ENCODE data around the gene TSPAN9.

Gene TSPAN9

DNA sequence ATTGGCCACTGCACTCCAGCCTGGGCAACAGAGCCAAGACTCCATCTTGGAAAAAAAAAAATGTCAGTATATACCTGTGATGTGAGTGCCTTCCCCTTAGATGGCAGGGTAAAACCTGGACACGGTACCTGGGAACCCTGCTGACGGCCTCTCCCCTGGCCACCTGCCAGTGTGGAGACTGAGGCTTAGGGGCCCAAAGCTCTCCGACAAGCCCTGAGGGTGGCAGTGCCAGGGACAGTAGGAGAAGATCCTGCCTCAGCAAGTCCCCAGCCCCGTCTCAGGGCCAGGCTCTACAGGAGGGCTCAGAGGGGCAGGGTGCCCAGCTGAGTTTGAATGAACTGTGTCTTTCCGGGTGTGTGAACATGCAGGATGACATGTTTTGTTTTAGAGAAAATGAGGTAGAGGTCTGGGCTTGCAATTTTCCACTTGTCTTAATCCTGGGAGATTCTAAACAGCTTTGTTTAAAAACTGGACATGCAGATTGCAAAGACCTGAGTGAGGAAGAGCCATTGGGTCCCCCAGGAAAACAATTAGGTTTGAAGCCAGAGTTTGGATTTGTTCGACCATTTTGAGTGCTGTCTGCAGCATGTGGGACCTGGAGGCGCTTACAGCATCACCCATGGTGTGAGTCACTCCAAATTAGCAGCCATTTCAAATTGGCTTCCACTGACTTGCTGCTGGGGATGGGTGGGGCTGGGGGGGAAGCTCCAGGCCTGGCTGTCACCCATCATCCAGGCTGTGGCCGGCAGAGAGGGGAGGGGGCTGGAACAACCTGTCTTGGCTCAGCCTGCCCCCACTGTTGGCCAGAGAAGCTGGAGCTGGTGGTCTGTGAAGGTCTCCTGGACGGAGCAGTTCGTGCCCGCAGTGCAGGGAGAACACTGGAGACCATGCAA, 10.8 kb downstream of the TSPAN9 start:
- Histone ChIP-seq H3K36me3 (ENCODE audit: insufficient read depth, low read length) (no peaks in the 10 kb centered on the region), H3K4me3 (ENCODE audit: low read length) (no peak overlapping the region), H2AFZ (ENCODE audit: low read depth, low read length) (no peak overlapping the region), H3K4me1 (ENCODE audit: insufficient read depth, low read length) (peaks cover 19% of the 10 kb centered on the region), H3K27me3 (ENCODE audit: insufficient read depth, low read length) (no peaks in the 10 kb centered on the region), H3K9me3 (ENCODE audit: low read length) (no peaks in the 10 kb centered on the region)

- Histone ChIP-seq H3K27me3 (ENCODE audit: insufficient read depth, low read length) (no peaks in the 10 kb centered on the region), H2AFZ (ENCODE audit: low read depth, low read length) (no peak overlapping the region), H3K9me3 (ENCODE audit: low read length) (no peaks in the 10 kb centered on the region), H3K4me1 (ENCODE audit: insufficient read depth, low read length) (peaks cover 19% of the 10 kb centered on the region), H3K36me3 (ENCODE audit: insufficient read depth, low read length) (no peaks in the 10 kb centered on the region), H3K4me3 (ENCODE audit: low read length) (no peak overlapping the region)
Observed at GRCh38 chr12:3089588-3089987, 12.4 kb downstream of the TSPAN9 start.

DNA sequence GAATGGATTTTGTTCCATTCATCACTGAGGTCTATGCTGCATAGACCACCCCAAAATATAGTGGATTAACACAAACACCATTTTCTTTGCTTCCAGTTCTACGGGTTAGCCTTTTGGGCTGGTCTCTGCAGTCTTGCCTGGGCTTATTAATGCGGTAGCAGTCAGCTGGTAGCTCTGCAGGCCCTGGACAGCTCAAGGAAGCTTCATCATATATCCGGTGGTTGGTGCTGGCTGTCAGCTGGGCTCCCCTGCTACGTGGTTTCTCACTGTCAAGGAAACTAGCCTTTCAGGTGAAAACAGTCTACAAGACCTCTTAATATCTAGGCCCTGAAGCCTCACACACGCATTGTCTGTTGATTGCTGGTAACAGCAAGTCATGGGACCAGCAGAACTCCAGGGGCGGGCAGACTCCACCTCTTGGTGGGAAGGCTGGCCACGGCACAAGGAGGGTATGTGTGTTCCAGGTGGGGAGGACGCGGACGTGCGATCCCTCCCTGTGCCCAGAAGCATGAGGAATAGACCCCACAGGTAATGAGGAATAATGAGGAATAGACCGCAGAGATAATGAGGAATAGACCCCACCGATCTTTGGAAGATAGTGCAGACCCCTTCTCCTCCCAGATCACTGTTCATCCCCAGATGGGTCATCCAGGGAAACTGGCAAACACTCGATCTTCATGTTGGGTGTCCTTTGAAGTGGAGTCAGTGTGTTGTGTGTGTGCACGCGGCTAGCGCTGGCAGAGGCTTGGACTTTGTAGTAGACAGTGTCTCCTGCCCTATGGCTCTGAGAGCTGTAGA, 13.3 kb downstream of the TSPAN9 start:
- Histone ChIP-seq H3K9me3 (ENCODE audit: low read length) (no peaks in the 10 kb centered on the region), H3K27me3 (ENCODE audit: insufficient read depth, low read length) (no peaks in the 10 kb centered on the region), H3K36me3 (ENCODE audit: insufficient read depth, low read length) (no peaks in the 10 kb centered on the region), H3K4me1 (ENCODE audit: insufficient read depth, low read length) (peaks cover 19% of the 10 kb centered on the region), H2AFZ (ENCODE audit: low read depth, low read length) (no peak overlapping the region), H3K4me3 (ENCODE audit: low read length) (no peak overlapping the region)

- Histone ChIP-seq H3K4me3 (ENCODE audit: low read length) (no peak overlapping the region), H3K9me3 (ENCODE audit: low read length) (no peaks in the 10 kb centered on the region), H3K27me3 (ENCODE audit: insufficient read depth, low read length) (no peaks in the 10 kb centered on the region), H2AFZ (ENCODE audit: low read depth, low read length) (no peak overlapping the region), H3K4me1 (ENCODE audit: insufficient read depth, low read length) (peaks cover 19% of the 10 kb centered on the region), H3K36me3 (ENCODE audit: insufficient read depth, low read length) (no peaks in the 10 kb centered on the region)
Observed at GRCh38 chr12:3091038-3091319, 13.8 kb downstream of the TSPAN9 start.

GRCh38 chr12:3091382-3092241, 14.4 kb downstream of the TSPAN9 start:
- Histone ChIP-seq H3K27me3 (ENCODE audit: insufficient read depth, low read length) (no peaks in the 10 kb centered on the region), H3K4me1 (ENCODE audit: insufficient read depth, low read length) (peaks cover 19% of the 10 kb centered on the region), H2AFZ (ENCODE audit: low read depth, low read length) (no peak overlapping the region), H3K36me3 (ENCODE audit: insufficient read depth, low read length) (no peaks in the 10 kb centered on the region), H3K4me3 (ENCODE audit: low read length) (no peak overlapping the region), H3K9me3 (ENCODE audit: low read length) (peaks cover 3% of the 10 kb centered on the region)

DNA sequence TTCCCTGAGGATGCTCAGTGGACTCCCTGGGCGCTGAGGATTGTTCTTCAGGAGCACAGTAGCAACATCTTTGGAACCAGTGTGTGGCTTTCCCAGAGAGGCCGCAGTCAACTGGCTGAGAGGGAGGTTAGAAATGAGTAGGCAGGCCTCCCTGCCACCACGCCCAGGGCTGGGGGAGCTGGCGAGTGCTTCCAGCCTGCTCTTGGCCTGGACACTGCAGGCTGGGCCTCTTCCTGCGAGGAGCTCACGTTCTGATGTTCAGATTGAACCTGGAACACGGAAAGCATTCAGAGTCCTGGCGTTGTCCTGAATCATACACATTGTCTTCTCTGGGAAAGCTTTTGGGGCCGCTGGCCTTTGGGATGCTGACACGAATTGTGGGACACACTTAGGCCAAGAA, 15.6 kb downstream of the TSPAN9 start:
- Histone ChIP-seq H3K9me3 (ENCODE audit: low read length) (peaks cover 3% of the 10 kb centered on the region), H3K4me3 (ENCODE audit: low read length) (no peak overlapping the region)

GRCh38 chr12:3097186-3097804, 20.1 kb downstream of the TSPAN9 start:
- H3K27me3 ChIP-seq (ENCODE audit: insufficient read depth, low read length): no peaks in the 10 kb centered on the region
- no peaks in the 10 kb centered on the region for H3K36me3 ChIP-seq (ENCODE audit: insufficient read depth, low read length)
- H3K9me3 ChIP-seq (ENCODE audit: low read length): peaks cover 8% of the 10 kb centered on the region
- H3K4me1 ChIP-seq (ENCODE audit: insufficient read depth, low read length): peaks cover 2% of the 10 kb centered on the region
- no peak overlapping the region for H2AFZ ChIP-seq (ENCODE audit: low read depth, low read length)
- no peak overlapping the region for H3K4me3 ChIP-seq (ENCODE audit: low read length)

More for the DNA sequence above, 15.6 kb downstream of the TSPAN9 start:
- H3K27me3 ChIP-seq (ENCODE audit: insufficient read depth, low read length): no peaks in the 10 kb centered on the region
- H3K36me3 ChIP-seq (ENCODE audit: insufficient read depth, low read length): no peaks in the 10 kb centered on the region
- no peak overlapping the region for H2AFZ ChIP-seq (ENCODE audit: low read depth, low read length)
- H3K4me1 ChIP-seq (ENCODE audit: insufficient read depth, low read length): peaks cover 21% of the 10 kb centered on the region

DNA sequence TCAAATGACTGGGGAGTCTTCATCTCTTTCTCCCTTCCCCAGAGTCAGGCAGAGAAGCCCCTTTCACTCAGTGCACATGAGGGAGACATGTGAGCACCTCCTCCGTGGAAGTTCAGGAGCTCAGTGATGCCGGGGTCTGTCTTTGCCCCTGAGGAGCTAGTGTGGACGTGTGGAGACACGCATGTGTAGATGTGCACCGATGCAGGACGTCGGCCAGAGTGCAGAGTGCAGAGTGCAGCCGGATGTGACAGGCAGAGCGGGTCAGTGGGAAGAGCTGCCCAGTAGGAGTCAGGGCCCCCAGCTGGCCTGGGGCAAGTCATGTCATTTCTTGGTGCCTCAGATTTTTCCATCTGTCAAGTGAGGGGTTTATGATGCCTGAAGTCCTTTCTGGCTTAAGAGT, 20.7 kb downstream of the TSPAN9 start:
- Histone ChIP-seq H3K27me3 (ENCODE audit: insufficient read depth, low read length) (no peaks in the 10 kb centered on the region), H3K36me3 (ENCODE audit: insufficient read depth, low read length) (no peaks in the 10 kb centered on the region), H3K4me3 (ENCODE audit: low read length) (no peak overlapping the region), H3K4me1 (ENCODE audit: insufficient read depth, low read length) (peaks cover 2% of the 10 kb centered on the region), H3K9me3 (ENCODE audit: low read length) (peaks cover 8% of the 10 kb centered on the region), H2AFZ (ENCODE audit: low read depth, low read length) (no peak overlapping the region)

GRCh38 chr12:3098436-3098835, 21.3 kb downstream of the TSPAN9 start:
- Histone ChIP-seq H2AFZ (ENCODE audit: low read depth, low read length) (no peak overlapping the region), H3K4me3 (ENCODE audit: low read length) (no peak overlapping the region), H3K27me3 (ENCODE audit: insufficient read depth, low read length) (no peaks in the 10 kb centered on the region), H3K4me1 (ENCODE audit: insufficient read depth, low read length) (peaks cover 2% of the 10 kb centered on the region), H3K36me3 (ENCODE audit: insufficient read depth, low read length) (no peaks in the 10 kb centered on the region), H3K9me3 (ENCODE audit: low read length) (peaks cover 8% of the 10 kb centered on the region)

DNA sequence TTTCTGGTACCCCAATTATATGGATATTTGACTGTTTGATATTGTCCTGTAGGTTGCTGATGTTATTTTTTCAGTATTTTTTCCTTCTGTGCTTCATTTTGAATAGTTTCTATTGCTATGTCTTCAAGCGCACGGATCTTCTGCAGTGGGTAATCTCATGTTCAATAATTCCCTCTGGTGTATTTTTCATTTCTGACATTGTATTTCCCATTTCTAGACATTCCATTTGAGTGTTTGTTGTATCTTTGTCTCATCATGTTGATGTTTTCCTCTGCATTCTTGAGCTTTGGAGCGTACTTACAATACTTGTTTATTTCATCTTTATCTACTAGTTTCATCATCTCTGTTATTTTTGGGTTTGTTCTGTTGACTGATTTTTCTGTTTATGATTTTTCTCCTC, 22.0 kb downstream of the TSPAN9 start:
- H3K9me3 ChIP-seq (ENCODE audit: low read length): peaks cover 8% of the 10 kb centered on the region
- no peak overlapping the region for H3K4me3 ChIP-seq (ENCODE audit: low read length)
- no peaks in the 10 kb centered on the region for H3K36me3 ChIP-seq (ENCODE audit: insufficient read depth, low read length)
- H3K4me1 ChIP-seq (ENCODE audit: insufficient read depth, low read length): peaks cover 2% of the 10 kb centered on the region
- H2AFZ ChIP-seq (ENCODE audit: low read depth, low read length): no peak overlapping the region
- no peaks in the 10 kb centered on the region for H3K27me3 ChIP-seq (ENCODE audit: insufficient read depth, low read length)

- Histone ChIP-seq H3K36me3 (ENCODE audit: insufficient read depth, low read length) (no peaks in the 10 kb centered on the region), H2AFZ (ENCODE audit: low read depth, low read length) (no peak overlapping the region), H3K4me1 (ENCODE audit: insufficient read depth, low read length) (peaks cover 17% of the 10 kb centered on the region), H3K27me3 (ENCODE audit: insufficient read depth, low read length) (no peaks in the 10 kb centered on the region), H3K9me3 (ENCODE audit: low read length) (peaks cover 5% of the 10 kb centered on the region), H3K4me3 (ENCODE audit: low read length) (no peak overlapping the region)
Observed at GRCh38 chr12:3101309-3102024, 24.3 kb downstream of the TSPAN9 start.

DNA sequence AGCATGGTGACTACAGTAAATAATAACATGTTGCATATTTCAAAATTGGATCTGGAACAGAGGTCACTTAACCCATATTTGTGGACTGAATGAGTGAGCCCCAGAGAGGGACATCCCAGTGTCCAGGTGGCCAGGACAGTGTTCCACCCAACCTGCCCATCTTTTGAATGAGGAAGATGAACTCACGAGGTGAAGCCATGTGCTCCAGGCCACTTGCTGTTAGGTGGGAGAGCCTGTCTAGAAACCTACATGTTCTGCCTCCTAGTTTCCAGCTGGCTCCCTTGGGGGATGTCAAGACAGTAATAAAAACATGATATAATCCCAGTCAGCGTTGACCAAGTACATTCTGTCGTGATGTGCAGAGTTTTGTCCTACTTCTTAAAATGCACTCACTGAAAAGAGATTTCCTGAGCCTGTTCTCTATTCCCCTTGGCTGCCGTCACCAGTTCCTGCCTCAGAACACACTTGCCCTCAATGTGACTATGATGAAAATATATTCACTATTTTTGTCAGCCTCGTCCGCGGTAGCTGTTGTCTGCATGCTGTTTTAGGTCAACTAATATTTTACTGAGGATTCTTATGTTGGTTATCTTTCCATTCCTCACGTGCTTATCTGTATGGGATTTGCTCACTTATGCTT, 25.7 kb downstream of the TSPAN9 start:
- Histone ChIP-seq H3K36me3 (ENCODE audit: insufficient read depth, low read length) (no peaks in the 10 kb centered on the region), H3K4me1 (ENCODE audit: insufficient read depth, low read length) (peaks cover 15% of the 10 kb centered on the region), H2AFZ (ENCODE audit: low read depth, low read length) (no peak overlapping the region), H3K9me3 (ENCODE audit: low read length) (peaks cover 5% of the 10 kb centered on the region), H3K4me3 (ENCODE audit: low read length) (no peak overlapping the region), H3K27me3 (ENCODE audit: insufficient read depth, low read length) (no peaks in the 10 kb centered on the region)
